ENCODE results near the gene MIEF1.

MIEF1 gene

GRCh38 chr22:39481595-39481994 is 20.5 kb upstream of the MIEF1 start:
- no peaks in the 10 kb centered on the region for H3K36me3 ChIP-seq (ENCODE audit: insufficient read depth, low read length)
- H3K9me3 ChIP-seq (replicated peaks; ENCODE audit: low read length), result no peaks in the 10 kb centered on the region
- no peak overlapping the region for H3K4me2 ChIP-seq (ENCODE audit: low read length)
- H3K9ac ChIP-seq (ENCODE audit: low read depth, low read length), result no peak overlapping the region
- no peak overlapping the region for H3K4me3 ChIP-seq (ENCODE audit: low read length)
- H3K27me3 ChIP-seq (ENCODE audit: control insufficient read depth, insufficient read depth, low read length), result peaks cover 23% of the 10 kb centered on the region
- H3K4me1 ChIP-seq (ENCODE audit: control insufficient read depth, insufficient read depth, low read length), result no peaks in the 10 kb centered on the region

DNA sequence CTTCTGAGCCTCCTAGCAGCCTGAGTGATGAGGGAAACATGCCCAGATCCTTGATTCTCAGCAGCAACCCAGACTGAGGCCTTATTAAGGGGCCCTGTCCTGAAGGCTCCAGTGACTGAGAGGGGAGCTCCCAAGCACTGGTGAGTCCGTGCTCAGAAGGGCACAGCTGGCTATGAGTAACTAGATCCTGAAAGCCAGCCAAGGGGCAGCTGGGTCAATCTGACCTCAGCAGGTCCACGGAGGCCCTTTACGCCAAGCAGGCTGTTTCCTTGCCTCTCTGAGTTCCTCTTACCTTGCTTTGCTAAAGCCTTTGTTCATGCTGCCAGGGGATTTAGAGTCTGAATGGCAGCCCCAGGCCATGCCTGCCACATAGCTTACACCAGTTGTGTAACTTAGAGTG is 19.3 kb upstream of the MIEF1 start:
- Histone ChIP-seq H3K4me2 (ENCODE audit: low read length) (no peak overlapping the region), H3K36me3 (ENCODE audit: insufficient read depth, low read length) (no peaks in the 10 kb centered on the region), H3K27me3 (ENCODE audit: control insufficient read depth, insufficient read depth, low read length) (peaks cover 21% of the 10 kb centered on the region), H3K4me1 (ENCODE audit: control insufficient read depth, insufficient read depth, low read length) (no peaks in the 10 kb centered on the region), H3K9me3 (replicated peaks; ENCODE audit: low read length) (no peaks in the 10 kb centered on the region), H3K9ac (ENCODE audit: low read depth, low read length) (no peak overlapping the region), H3K4me3 (ENCODE audit: low read length) (no peak overlapping the region)

DNA sequence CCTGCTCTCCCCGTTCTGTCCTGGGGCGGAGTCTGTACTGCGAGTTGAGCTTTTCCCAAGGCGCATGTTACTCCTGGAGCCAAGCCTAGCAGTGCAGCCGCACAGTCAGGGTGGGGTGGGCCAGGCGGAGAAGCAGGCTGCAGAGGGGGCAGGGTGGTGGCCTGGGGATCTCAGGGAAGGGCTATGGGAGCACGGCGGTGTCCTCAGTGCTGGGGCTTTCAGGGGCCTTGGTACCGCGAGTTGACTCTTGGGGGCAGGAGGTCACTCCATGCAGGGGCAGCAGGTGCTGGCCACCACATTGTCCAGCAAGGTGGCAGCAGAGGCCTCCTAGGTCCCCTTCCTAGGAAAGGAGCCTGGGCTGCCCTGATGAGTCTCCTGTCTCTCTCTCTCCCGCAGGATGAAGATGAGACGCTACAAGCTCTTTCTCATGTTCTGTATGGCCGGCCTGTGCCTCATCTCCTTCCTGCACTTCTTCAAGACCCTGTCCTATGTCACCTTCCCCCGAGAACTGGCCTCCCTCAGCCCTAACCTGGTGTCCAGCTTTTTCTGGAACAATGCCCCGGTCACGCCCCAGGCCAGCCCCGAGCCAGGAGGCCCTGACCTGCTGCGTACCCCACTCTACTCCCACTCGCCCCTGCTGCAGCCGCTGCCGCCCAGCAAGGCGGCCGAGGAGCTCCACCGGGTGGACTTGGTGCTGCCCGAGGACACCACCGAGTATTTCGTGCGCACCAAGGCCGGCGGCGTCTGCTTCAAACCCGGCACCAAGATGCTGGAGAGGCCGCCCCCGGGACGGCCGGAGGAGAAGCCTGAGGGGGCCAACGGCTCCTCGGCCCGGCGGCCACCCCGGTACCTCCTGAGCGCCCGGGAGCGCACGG is 14.9 kb upstream of the MIEF1 start:
- Histone ChIP-seq H3K36me3 (ENCODE audit: insufficient read depth, low read length) (no peaks in the 10 kb centered on the region), H3K9ac (ENCODE audit: low read depth, low read length) (no peak overlapping the region), H3K4me2 (ENCODE audit: low read length) (no peak overlapping the region), H3K9me3 (replicated peaks; ENCODE audit: low read length) (no peaks in the 10 kb centered on the region), H3K4me3 (ENCODE audit: low read length) (no peak overlapping the region), H3K27me3 (ENCODE audit: control insufficient read depth, insufficient read depth, low read length) (peaks cover 15% of the 10 kb centered on the region), H3K4me1 (ENCODE audit: control insufficient read depth, insufficient read depth, low read length) (no peaks in the 10 kb centered on the region)

- no peaks in the 10 kb centered on the region for H3K4me1 ChIP-seq (ENCODE audit: control insufficient read depth, insufficient read depth, low read length)
- H3K9ac ChIP-seq (ENCODE audit: low read depth, low read length), result no peak overlapping the region
Observed at GRCh38 chr22:39487826-39488520, 14.1 kb upstream of the MIEF1 start.

GRCh38 chr22:39488563-39489083 is 13.5 kb upstream of the MIEF1 start:
- Histone ChIP-seq H3K36me3 (ENCODE audit: insufficient read depth, low read length) (no peaks in the 10 kb centered on the region), H3K4me2 (ENCODE audit: low read length) (no peak overlapping the region), H3K4me1 (ENCODE audit: control insufficient read depth, insufficient read depth, low read length) (peaks cover 3% of the 10 kb centered on the region), H3K4me3 (ENCODE audit: low read length) (no peak overlapping the region), H3K9me3 (replicated peaks; ENCODE audit: low read length) (no peaks in the 10 kb centered on the region), H3K9ac (ENCODE audit: low read depth, low read length) (no peak overlapping the region), H3K27me3 (ENCODE audit: control insufficient read depth, insufficient read depth, low read length) (peaks cover 12% of the 10 kb centered on the region)

More at GRCh38 chr22:39487826-39488520, 14.1 kb upstream of the MIEF1 start:
- Histone ChIP-seq H3K9me3 (replicated peaks; ENCODE audit: low read length) (no peaks in the 10 kb centered on the region), H3K36me3 (ENCODE audit: insufficient read depth, low read length) (no peaks in the 10 kb centered on the region), H3K4me3 (ENCODE audit: low read length) (no peak overlapping the region), H3K27me3 (ENCODE audit: control insufficient read depth, insufficient read depth, low read length) (peaks cover 15% of the 10 kb centered on the region), H3K4me2 (ENCODE audit: low read length) (no peak overlapping the region)

DNA sequence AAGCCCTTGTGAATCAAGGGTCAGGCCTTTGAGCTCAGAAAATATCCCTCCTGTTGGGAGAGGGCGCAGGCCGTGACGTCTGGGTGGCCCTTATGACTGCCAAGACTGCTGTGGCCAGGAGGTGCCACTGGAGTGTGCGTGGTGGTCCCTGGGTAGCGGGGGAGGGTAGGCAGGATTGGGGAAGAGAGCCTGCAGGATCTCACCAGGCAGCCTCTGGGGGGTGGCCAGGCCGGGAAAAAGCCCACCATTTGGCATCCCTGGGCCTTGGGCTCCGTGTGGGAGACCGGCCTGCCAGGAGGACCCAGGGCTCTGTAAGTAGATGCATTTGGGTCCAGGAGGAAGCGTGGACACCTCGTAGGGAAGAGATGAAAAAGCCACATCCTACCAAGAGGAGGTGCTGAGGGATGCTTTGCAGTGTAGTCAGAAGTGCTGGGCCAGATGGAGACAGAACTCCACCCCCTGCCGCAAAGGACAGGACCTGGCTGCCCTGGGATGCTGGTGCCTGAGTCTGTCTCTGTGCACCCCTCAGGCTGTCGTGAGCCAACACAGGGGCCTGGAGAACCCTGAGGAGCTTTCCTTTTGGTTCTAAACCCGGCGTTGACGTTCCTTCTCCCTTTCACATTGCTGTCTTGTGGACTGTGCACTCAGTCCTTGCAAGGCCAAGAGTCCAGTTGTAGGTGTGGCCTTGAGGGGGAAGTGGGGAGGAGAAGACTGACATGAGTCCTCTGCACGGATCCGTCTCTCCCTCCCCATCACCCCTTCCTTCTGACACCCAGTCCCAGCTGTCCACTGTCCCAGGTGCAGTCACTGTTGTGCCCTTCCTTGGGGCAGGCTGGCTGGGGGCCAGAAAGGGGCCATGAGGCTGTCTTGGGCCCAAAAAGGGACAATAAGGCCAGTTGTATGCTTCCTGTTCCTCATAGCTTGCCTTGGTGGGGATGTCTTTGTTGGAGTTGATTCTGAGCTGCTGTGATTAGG is 12.7 kb upstream of the MIEF1 start:
- Histone ChIP-seq H3K4me3 (ENCODE audit: low read length) (no peak overlapping the region), H3K9ac (ENCODE audit: low read depth, low read length) (no peak overlapping the region), H3K9me3 (replicated peaks; ENCODE audit: low read length) (no peaks in the 10 kb centered on the region), H3K36me3 (ENCODE audit: insufficient read depth, low read length) (no peaks in the 10 kb centered on the region), H3K4me2 (ENCODE audit: low read length) (no peak overlapping the region), H3K4me1 (ENCODE audit: control insufficient read depth, insufficient read depth, low read length) (peaks cover 10% of the 10 kb centered on the region), H3K27me3 (ENCODE audit: control insufficient read depth, insufficient read depth, low read length) (peaks cover 11% of the 10 kb centered on the region)

- Histone ChIP-seq H3K4me3 (ENCODE audit: low read length) (no peak overlapping the region), H3K4me1 (ENCODE audit: control insufficient read depth, insufficient read depth, low read length) (peaks cover 15% of the 10 kb centered on the region), H3K4me2 (ENCODE audit: low read length) (no peak overlapping the region), H3K27me3 (ENCODE audit: control insufficient read depth, insufficient read depth, low read length) (peaks cover 4% of the 10 kb centered on the region), H3K36me3 (ENCODE audit: insufficient read depth, low read length) (no peaks in the 10 kb centered on the region), H3K9ac (ENCODE audit: low read depth, low read length) (no peak overlapping the region), H3K9me3 (replicated peaks; ENCODE audit: low read length) (no peaks in the 10 kb centered on the region)
Observed at GRCh38 chr22:39490135-39490798, 11.8 kb upstream of the MIEF1 start.

DNA sequence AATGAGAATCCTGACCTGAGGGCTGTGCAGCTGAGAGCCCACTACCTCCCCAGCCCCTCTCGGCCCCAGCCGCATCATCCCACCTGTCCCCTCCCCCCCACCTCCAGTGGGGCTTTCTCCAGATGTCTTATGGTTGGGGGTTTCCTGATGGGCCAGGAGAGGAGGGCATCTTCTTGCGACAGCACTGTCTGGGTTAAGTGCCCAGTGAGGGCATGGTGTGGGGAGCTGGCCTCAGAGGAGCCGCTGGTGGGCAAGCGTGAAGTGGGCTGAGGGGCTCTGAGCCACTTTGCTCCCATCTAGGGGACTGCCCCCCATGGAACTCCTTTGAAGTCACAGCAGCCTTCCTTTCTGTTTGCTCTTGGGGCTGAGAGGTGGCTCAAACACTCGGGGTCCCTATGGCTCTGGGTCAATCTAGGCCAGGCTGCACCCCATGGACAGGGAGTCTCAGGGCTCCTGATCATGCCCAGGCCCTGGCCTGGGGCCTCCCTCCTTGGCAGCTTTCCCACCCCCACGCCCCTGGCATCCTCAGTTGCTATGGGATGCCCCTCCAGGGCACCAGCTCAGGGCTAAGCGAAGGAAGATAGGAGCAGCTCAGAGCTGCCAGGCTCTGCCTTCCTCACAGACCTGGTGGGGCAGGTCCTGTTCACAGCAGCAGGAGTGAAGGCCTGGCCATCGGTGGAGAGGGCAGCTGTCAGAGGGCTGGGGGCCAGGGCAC is 11.0 kb upstream of the MIEF1 start:
- no peaks in the 10 kb centered on the region for H3K36me3 ChIP-seq (ENCODE audit: insufficient read depth, low read length)
- H3K27me3 ChIP-seq (ENCODE audit: control insufficient read depth, insufficient read depth, low read length), result peaks cover 4% of the 10 kb centered on the region
- H3K4me2 ChIP-seq (ENCODE audit: low read length), result no peak overlapping the region
- no peaks in the 10 kb centered on the region for H3K9me3 ChIP-seq (replicated peaks; ENCODE audit: low read length)
- H3K4me1 ChIP-seq (ENCODE audit: control insufficient read depth, insufficient read depth, low read length), result peaks cover 15% of the 10 kb centered on the region
- H3K9ac ChIP-seq (ENCODE audit: low read depth, low read length), result no peak overlapping the region
- no peak overlapping the region for H3K4me3 ChIP-seq (ENCODE audit: low read length)

DNA sequence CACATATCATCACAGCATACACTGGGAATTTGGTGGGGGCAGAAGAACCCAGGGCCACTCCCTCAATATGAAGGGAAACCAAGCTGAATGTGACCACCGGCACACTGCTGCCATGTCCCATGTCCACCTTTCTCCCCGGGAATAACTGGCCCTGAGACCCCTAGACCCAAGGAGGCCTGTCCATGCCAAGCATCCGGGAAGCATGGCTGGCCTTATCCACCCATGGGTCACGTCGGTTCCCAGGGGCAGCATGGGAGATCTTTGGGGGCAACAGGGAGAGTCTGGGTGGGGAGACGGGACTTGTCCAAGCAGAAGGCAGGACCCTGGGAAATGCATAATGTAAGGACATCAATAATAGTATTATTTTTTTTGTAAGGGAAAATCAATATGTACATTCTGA is 10.4 kb upstream of the MIEF1 start:
- no peak overlapping the region for H3K9ac ChIP-seq (ENCODE audit: low read depth, low read length)
- no peak overlapping the region for H3K4me2 ChIP-seq (ENCODE audit: low read length)
- H3K36me3 ChIP-seq (ENCODE audit: insufficient read depth, low read length), result no peaks in the 10 kb centered on the region
- no peak overlapping the region for H3K4me3 ChIP-seq (ENCODE audit: low read length)
- H3K9me3 ChIP-seq (replicated peaks; ENCODE audit: low read length), result no peaks in the 10 kb centered on the region
- peaks cover 15% of the 10 kb centered on the region for H3K4me1 ChIP-seq (ENCODE audit: control insufficient read depth, insufficient read depth, low read length)
- H3K27me3 ChIP-seq (ENCODE audit: control insufficient read depth, insufficient read depth, low read length), result peaks cover 4% of the 10 kb centered on the region

GRCh38 chr22:39492186-39492585 is 9.9 kb upstream of the MIEF1 start:
- Histone ChIP-seq H3K9ac (ENCODE audit: low read depth, low read length) (no peak overlapping the region), H3K27me3 (ENCODE audit: control insufficient read depth, insufficient read depth, low read length) (peaks cover 4% of the 10 kb centered on the region), H3K9me3 (replicated peaks; ENCODE audit: low read length) (no peaks in the 10 kb centered on the region), H3K4me2 (ENCODE audit: low read length) (no peak overlapping the region), H3K36me3 (ENCODE audit: insufficient read depth, low read length) (no peaks in the 10 kb centered on the region), H3K4me1 (ENCODE audit: control insufficient read depth, insufficient read depth, low read length) (peaks cover 15% of the 10 kb centered on the region), H3K4me3 (ENCODE audit: low read length) (no peak overlapping the region)
